CD14-positive monocyte (primary cell): ENCODE measurements around the gene MYH10. TPM values are rescaled to one million over a fixed set of nuclear protein-coding genes. Genes with fewer than 3 reads are reported as not detected.
A peak's percentile ranks its signal among the peaks of the same experiment; 100 is the strongest.

ENCODE experiments used
- DNase-seq, 3 donors: peaks; one replicate each; pipeline ENCODE4 v3.0.0-alpha.2; 2011 to 2022
- H2AFZ ChIP-seq: 2 replicates; pipeline ENCODE4 v1.6.0; 2012; ENCODE audit warnings: mild to moderate bottlenecking, low read depth, low read length, inconsistent platforms; ENCODE audit not compliant: insufficient read depth, poor library complexity, severe bottlenecking
- H3K27ac ChIP-seq, 2 donors: 1 replicate in 1 of 2; 2 replicates in 1 of 2; pipeline ENCODE4 v1.5.1; 2012 to 2013; ENCODE audit warnings: low read length in 2 of 2, control low read depth in 1 of 2, inconsistent platforms in 1 of 2, low read depth in 1 of 2, mild to moderate bottlenecking in 1 of 2
- H3K27me3 ChIP-seq, 2 donors: one replicate each; pipeline versions ENCODE4 v1.6.0 to v1.6.1; 2011 to 2013; ENCODE audit warnings: low read length in 2 of 2; ENCODE audit not compliant: control insufficient read depth in 2 of 2, insufficient read depth in 2 of 2
- H3K36me3 ChIP-seq, 2 donors: replicated peaks in 1 of 2; 1 replicate in 1 of 2; 2 replicates in 1 of 2; pipeline versions ENCODE4 v1.5.1 to v1.6.1; 2012 to 2013; ENCODE audit warnings: low read length in 2 of 2, control low read depth in 1 of 2, inconsistent platforms in 1 of 2, mild to moderate bottlenecking in 1 of 2; ENCODE audit not compliant: insufficient read depth in 2 of 2, control insufficient read depth in 1 of 2
- H3K4me1 ChIP-seq, 2 donors: 1 replicate in 1 of 2; 2 replicates in 1 of 2; pipeline versions ENCODE4 v1.5.1 to v1.6.1; 2012 to 2013; ENCODE audit warnings: low read length in 2 of 2, control low read depth in 1 of 2, inconsistent platforms in 1 of 2, mild to moderate bottlenecking in 1 of 2, moderate library complexity in 1 of 2; ENCODE audit not compliant: insufficient read depth in 2 of 2, control insufficient read depth in 1 of 2
- H3K4me2 ChIP-seq: replicated peaks from 2 replicates; pipeline ENCODE3; 2012; ENCODE audit warnings: low read length, moderate library complexity, mild to moderate bottlenecking; ENCODE audit not compliant: poor library complexity, severe bottlenecking; ENCODE audit errors: extremely low read depth
- H3K4me3 ChIP-seq, 3 experiments: fragments of 200-600 bp in 1 of 3; sonication (generic) in 1 of 3; replicated peaks in 1 of 3; 1 replicate in 2 of 3; 2 replicates in 1 of 3; pipeline ENCODE4 v1.5.1; 2011 to 2013; ENCODE audit warnings: low read length in 3 of 3, mild to moderate bottlenecking in 3 of 3, control low read depth in 2 of 3, low read depth in 2 of 3, inconsistent platforms in 1 of 3, moderate library complexity in 1 of 3
- H3K79me2 ChIP-seq: 2 replicates; pipeline ENCODE4 v1.6.0; 2012; ENCODE audit warnings: mild to moderate bottlenecking, control low read depth, inconsistent platforms, low read length, moderate library complexity; ENCODE audit not compliant: insufficient read depth
- H3K9ac ChIP-seq: 2 replicates; pipeline ENCODE4 v1.6.0; 2017; ENCODE audit warnings: low read length, mild to moderate bottlenecking; ENCODE audit not compliant: insufficient read depth, poor library complexity, severe bottlenecking
- H3K9me3 ChIP-seq, 2 donors: replicated peaks in 1 of 2; 1 replicate in 1 of 2; 2 replicates in 1 of 2; pipeline versions ENCODE4 v1.5.1 to v1.6.1; 2012 to 2013; ENCODE audit warnings: low read length in 2 of 2, control low read depth in 1 of 2; ENCODE audit not compliant: control insufficient read depth in 1 of 2, insufficient read depth in 1 of 2
- H4K20me1 ChIP-seq: 2 replicates; pipeline ENCODE4 v1.6.0; 2012; ENCODE audit warnings: mild to moderate bottlenecking, low read length, control low read depth, moderate library complexity; ENCODE audit not compliant: insufficient read depth
- H3K27ac Mint-ChIP-seq, 7 donors: one replicate each; pipeline ENCODE4 v1.8.0; 2020; ENCODE audit warnings: mild to moderate bottlenecking in 7 of 7, mixed read lengths in 7 of 7, moderate library complexity in 6 of 7, inconsistent platforms in 2 of 7
- H3K27me3 Mint-ChIP-seq, 3 donors: one replicate each; pipeline ENCODE4 v1.8.0; 2021 to 2022; ENCODE audit warnings: low read depth in 3 of 3, mild to moderate bottlenecking in 3 of 3, mixed read lengths in 3 of 3, moderate library complexity in 3 of 3, inconsistent platforms in 1 of 3
- H3K36me3 Mint-ChIP-seq, 2 donors: one replicate each; pipeline ENCODE4 v1.8.0; 2020; ENCODE audit warnings: mixed read lengths in 2 of 2, inconsistent platforms in 1 of 2, mild to moderate bottlenecking in 1 of 2
- H3K4me1 Mint-ChIP-seq: one replicate; pipeline ENCODE4 v1.8.0; 2020; ENCODE audit warnings: mild to moderate bottlenecking, mixed read lengths
- H3K4me3 Mint-ChIP-seq, 2 donors: one replicate each; pipeline ENCODE4 v1.8.0; 2020; ENCODE audit warnings: mild to moderate bottlenecking in 2 of 2, mixed read lengths in 2 of 2, moderate library complexity in 1 of 2
- H3K9me3 Mint-ChIP-seq, 7 donors: one replicate each; pipeline ENCODE4 v1.8.0; 2020 to 2022; ENCODE audit warnings: mixed read lengths in 7 of 7, mild to moderate bottlenecking in 6 of 7, moderate library complexity in 6 of 7, inconsistent platforms in 2 of 7
- WGBS: methylation state at CpG from one replicate; pipeline ENCODE4 v1.1.5; 2013; ENCODE audit warnings: missing lambda C conversion rate; ENCODE audit not compliant: insufficient coverage; 5-methylcytosine and 5-hydroxymethylcytosine counted together
- intact Hi-C, 2 donors: fragments of 100-400 bp; cut with micrococcal nuclease; formaldehyde crosslinking; loops; one replicate each; pipeline versions ENCODE4 v1.15.0 to v1.15.1; 2023
- polyA plus RNA-seq, 3 donors: library from polyadenylated mRNA; depleted of rRNA in 1 of 3; unstranded in 2 of 3; stranded (reverse) in 1 of 3; fragments of 300-500 nt in 2 of 3; fragments of >200 nt in 1 of 3; fragmentation: Illumina TruSeq in 2 of 3; gene quantifications; 1 replicate in 2 of 3; 2 replicates in 1 of 3; pipeline ENCODE4 v1.2.3, GENCODE V29; 2012 to 2021
- TF ChIP-seq, protein P1 (sequence below): fragments of 200-600 bp; IDR thresholded peaks from one replicate; pipeline ENCODE4 v1.8.0; 2022; ENCODE audit warnings: antibody characterized with exemption, mild to moderate bottlenecking

The MYH10 gene
- polyA plus RNA-seq, 3 donors = 0.42 to 0.65 TPM; not detected in 1

- no peak overlapping the region for H2AFZ ChIP-seq
- peak in 1 of 3 donors; percentile 14 for DNase-seq
- no peak overlapping the region for H3K4me2 ChIP-seq
- intact Hi-C loops = no loop called here
- no peak overlapping the region for H3K27ac ChIP-seq
- H3K79me2 ChIP-seq = no peaks in the 10 kb centered on the region
- peaks cover 0 to 1% (median 0%) of the 10 kb centered on the region in 3 donors for H3K27me3 Mint-ChIP-seq
- H3K36me3 ChIP-seq = peaks cover 28 to 72% of the 10 kb centered on the region in 2 donors
- H3K4me3 ChIP-seq = no peak overlapping the region
- H3K9me3 ChIP-seq = peaks cover 0 to 8% of the 10 kb centered on the region in 2 donors
- H3K36me3 Mint-ChIP-seq = peaks cover 57 to 78% of the 10 kb centered on the region in 2 donors
- H3K9ac ChIP-seq = no peak overlapping the region
- TF ChIP-seq, protein P1, sequence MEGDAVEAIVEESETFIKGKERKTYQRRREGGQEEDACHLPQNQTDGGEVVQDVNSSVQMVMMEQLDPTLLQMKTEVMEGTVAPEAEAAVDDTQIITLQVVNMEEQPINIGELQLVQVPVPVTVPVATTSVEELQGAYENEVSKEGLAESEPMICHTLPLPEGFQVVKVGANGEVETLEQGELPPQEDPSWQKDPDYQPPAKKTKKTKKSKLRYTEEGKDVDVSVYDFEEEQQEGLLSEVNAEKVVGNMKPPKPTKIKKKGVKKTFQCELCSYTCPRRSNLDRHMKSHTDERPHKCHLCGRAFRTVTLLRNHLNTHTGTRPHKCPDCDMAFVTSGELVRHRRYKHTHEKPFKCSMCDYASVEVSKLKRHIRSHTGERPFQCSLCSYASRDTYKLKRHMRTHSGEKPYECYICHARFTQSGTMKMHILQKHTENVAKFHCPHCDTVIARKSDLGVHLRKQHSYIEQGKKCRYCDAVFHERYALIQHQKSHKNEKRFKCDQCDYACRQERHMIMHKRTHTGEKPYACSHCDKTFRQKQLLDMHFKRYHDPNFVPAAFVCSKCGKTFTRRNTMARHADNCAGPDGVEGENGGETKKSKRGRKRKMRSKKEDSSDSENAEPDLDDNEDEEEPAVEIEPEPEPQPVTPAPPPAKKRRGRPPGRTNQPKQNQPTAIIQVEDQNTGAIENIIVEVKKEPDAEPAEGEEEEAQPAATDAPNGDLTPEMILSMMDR = no peak
- H4K20me1 ChIP-seq = peaks cover 7% of the 10 kb centered on the region
- WGBS = 94% methylated on average over 8 of the region's 8 CpGs
- peak overlapping the region in 2 of 7 donors; percentile 9 to 80 for H3K27ac Mint-ChIP-seq
- H3K4me3 Mint-ChIP-seq = no peak overlapping the region
- H3K4me1 Mint-ChIP-seq = no peaks in the 10 kb centered on the region
- peaks cover 4 to 9% (median 7%) of the 10 kb centered on the region in 7 donors for H3K9me3 Mint-ChIP-seq
- no peaks in the 10 kb centered on the region for H3K27me3 ChIP-seq
- no peaks in the 10 kb centered on the region for H3K4me1 ChIP-seq
Measured at GRCh38 chr17:8477171-8477570, 153.4 kb downstream of the MYH10 start.

DNA sequence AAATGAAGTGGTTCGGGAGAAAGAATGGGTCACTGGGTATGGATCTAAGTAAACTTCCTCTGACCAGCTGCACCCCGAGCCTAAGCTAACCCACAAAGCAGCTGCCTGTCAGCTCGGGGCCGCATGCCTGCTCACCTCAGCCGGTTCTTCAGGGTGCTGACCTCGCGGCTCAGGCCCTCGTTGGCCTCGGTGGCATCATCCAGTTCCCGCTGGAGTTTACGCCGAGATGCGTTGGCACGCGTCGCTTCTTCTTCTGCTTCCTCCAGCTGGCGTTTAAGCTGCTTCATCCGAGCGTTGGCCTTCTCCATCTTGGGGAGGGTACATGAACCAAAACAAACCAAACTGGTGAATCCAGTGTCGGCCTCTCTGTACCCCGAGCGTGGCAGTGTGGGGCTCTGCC is 153.8 kb downstream of the MYH10 start:
- Histone ChIP-seq H3K9me3 (peaks cover 0 to 3% of the 10 kb centered on the region in 2 donors), H3K9ac (no peak overlapping the region), H3K4me3 (no peak overlapping the region), H3K4me1 (no peaks in the 10 kb centered on the region), H4K20me1 (peaks cover 11% of the 10 kb centered on the region), H3K4me2 (no peak overlapping the region), H3K36me3 (peaks cover 33 to 72% of the 10 kb centered on the region in 2 donors), H3K27ac (no peak overlapping the region), H3K27me3 (no peaks in the 10 kb centered on the region), H3K79me2 (no peaks in the 10 kb centered on the region), H2AFZ (no peak overlapping the region)
- Mint-ChIP-seq H3K27ac (peak overlapping the region in 1 of 7 donors; percentile 80), H3K9me3 (peaks cover 1 to 8% (median 5%) of the 10 kb centered on the region in 7 donors), H3K27me3 (peaks cover 0 to 1% (median 0%) of the 10 kb centered on the region in 3 donors), H3K4me3 (no peak overlapping the region), H3K4me1 (no peaks in the 10 kb centered on the region), H3K36me3 (peaks cover 61 to 80% of the 10 kb centered on the region in 2 donors)
- TF ChIP-seq, protein P1 = no peak
- no peak for DNase-seq
- WGBS = 90% methylated on average over 21 of the region's 22 CpGs
- intact Hi-C loops = no loop called here
